ENCODE results near the gene PTBP3. TPM values are rescaled to one million over a fixed set of nuclear protein-coding genes. Genes with fewer than 3 reads are reported as not detected.

PTBP3 gene
- total RNA-seq, 1 experiment from 2014 or later, result 172 TPM

DNA sequence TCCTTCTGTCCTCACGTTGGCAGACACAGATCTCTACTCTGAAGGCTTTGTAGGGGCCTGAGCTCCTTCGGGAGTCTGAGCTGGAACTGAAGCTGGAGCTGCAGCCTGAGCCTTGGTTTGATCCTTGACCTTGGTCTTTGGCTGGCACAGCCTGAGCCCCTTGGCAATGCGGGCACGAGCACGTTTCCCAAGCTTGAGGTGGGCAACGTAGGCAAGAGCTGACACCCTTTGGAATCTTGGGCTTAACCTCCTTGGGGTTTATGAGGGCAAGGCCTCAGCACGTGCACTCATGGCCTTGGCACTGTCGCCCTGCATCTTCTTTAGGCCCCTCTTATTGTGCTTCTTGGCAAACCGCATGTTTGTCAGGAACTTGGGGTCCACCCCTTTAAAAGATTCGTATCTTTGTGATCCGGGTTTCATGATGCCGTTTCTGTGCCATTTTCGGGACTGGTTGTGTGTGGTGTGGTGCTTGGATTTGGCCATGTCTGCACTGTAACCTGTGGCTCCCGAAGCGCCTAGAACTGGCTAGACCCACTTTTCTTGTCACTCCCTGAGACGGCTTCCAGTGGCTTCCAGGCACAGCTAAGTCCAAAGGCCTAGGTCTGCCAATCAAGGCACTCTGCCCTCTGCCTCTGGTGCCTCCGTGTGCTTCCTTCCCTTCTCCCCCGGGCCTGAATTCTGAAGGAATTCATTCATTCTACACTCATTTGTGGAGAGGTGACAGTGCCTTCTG is 159.8 kb downstream of the PTBP3 start:
- H3K27me3 Mint-ChIP-seq (ENCODE audit: insufficient read depth, unreplicated experiment), result no peaks in the 10 kb centered on the region
- H3K4me3 ChIP-seq (ENCODE audit: low read depth, low read length), result peak overlapping the region; percentile 52
- no peaks in the 10 kb centered on the region; the same call in 1 of the 2 replicates for H3K36me3 ChIP-seq (ENCODE audit: control insufficient read depth, insufficient read depth, low read length)
- POLR2A ChIA-PET, result interaction anchor here (1.7 kb wide), 1 partner anchor 160 kb away, joined by 9 read pairs; the partner anchor contains the start of gene PTBP3
- H3K27me3 ChIP-seq (replicated peaks; ENCODE audit: control insufficient read depth, insufficient read depth, low read length), result no peaks in the 10 kb centered on the region
- CTCF ChIA-PET, result interaction anchor here (0.9 to 1.1 kb wide), 2 partner anchors 61 to 76 kb away, joined by 3 read pairs; no protein-coding TSS in a partner anchor
- TF ChIP-seq, protein P1, sequence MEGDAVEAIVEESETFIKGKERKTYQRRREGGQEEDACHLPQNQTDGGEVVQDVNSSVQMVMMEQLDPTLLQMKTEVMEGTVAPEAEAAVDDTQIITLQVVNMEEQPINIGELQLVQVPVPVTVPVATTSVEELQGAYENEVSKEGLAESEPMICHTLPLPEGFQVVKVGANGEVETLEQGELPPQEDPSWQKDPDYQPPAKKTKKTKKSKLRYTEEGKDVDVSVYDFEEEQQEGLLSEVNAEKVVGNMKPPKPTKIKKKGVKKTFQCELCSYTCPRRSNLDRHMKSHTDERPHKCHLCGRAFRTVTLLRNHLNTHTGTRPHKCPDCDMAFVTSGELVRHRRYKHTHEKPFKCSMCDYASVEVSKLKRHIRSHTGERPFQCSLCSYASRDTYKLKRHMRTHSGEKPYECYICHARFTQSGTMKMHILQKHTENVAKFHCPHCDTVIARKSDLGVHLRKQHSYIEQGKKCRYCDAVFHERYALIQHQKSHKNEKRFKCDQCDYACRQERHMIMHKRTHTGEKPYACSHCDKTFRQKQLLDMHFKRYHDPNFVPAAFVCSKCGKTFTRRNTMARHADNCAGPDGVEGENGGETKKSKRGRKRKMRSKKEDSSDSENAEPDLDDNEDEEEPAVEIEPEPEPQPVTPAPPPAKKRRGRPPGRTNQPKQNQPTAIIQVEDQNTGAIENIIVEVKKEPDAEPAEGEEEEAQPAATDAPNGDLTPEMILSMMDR (IDR thresholded peaks at IDR 0.05; ENCODE audit: insufficient read depth in 1 of 2, low read depth in 1 of 2, low read length in 1 of 2, severe bottlenecking in 1 of 2, unreplicated experiment in 1 of 2), result no peak
- H3K9me3 ChIP-seq, result no peaks in the 10 kb centered on the region
- no peaks in the 10 kb centered on the region for H3K9me3 Mint-ChIP-seq (ENCODE audit: unreplicated experiment)
- H3K4me3 Mint-ChIP-seq (ENCODE audit: unreplicated experiment), result peak overlapping the region; percentile 88
- peaks cover 86% of the 10 kb centered on the region for H3K4me1 ChIP-seq
- intact Hi-C loops (cut with micrococcal nuclease; ENCODE audit: unreplicated experiment), result no loop called here
- peak overlapping the region; percentile 74 for H3K27ac Mint-ChIP-seq (ENCODE audit: unreplicated experiment)
- peaks cover 66% of the 10 kb centered on the region for H3K4me1 Mint-ChIP-seq (ENCODE audit: low read depth, unreplicated experiment)
- peaks cover 29% of the 10 kb centered on the region for H3K36me3 Mint-ChIP-seq (ENCODE audit: insufficient read depth, unreplicated experiment)
- DNase-seq, result peak; percentile 31 to 54
- BruUV-seq (replicated peaks), result TSS peak; percentile 34

DNA sequence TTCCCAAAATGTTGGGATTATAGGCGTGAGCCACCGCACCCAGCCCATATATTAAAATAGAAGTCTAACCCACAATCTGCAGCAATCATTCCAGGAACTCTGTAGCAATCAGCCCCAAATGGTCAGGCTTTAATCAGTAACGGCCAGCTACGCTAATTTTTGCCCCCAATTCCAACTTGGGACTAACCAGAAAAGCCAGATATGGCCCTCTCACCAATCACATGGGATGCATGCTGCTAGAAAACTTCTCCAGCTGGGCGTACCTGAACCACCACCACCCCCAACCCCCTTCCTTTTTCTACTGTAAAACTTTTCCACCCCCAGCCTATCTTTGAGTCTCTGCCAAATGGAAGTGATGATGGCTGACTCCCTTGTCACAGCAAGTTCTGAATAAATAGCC is 162.5 kb downstream of the PTBP3 start:
- BruUV-seq (replicated peaks), result no TSS peak
- H3K27ac Mint-ChIP-seq (ENCODE audit: unreplicated experiment), result peak overlapping the region; percentile 53
- TF ChIP-seq, protein P1 (IDR thresholded peaks at IDR 0.05; ENCODE audit: insufficient read depth in 1 of 2, low read depth in 1 of 2, low read length in 1 of 2, severe bottlenecking in 1 of 2, unreplicated experiment in 1 of 2), result no peak
- DNase-seq, result no peak
- Histone ChIP-seq H3K4me3 (ENCODE audit: low read depth, low read length) (no peak overlapping the region), H3K9me3 (no peaks in the 10 kb centered on the region), H3K36me3 (ENCODE audit: control insufficient read depth, insufficient read depth, low read length) (no peaks in the 10 kb centered on the region; the same call in 1 of the 2 replicates), H3K27me3 (replicated peaks; ENCODE audit: control insufficient read depth, insufficient read depth, low read length) (no peaks in the 10 kb centered on the region), H3K4me1 (peaks cover 87% of the 10 kb centered on the region)
- CTCF ChIA-PET, result no interaction called here
- H3K4me3 Mint-ChIP-seq (ENCODE audit: unreplicated experiment), result peak overlapping the region; percentile 5
- POLR2A ChIA-PET, result no interaction called here
- no peaks in the 10 kb centered on the region for H3K9me3 Mint-ChIP-seq (ENCODE audit: unreplicated experiment)
- H3K4me1 Mint-ChIP-seq (ENCODE audit: low read depth, unreplicated experiment), result peaks cover 74% of the 10 kb centered on the region
- intact Hi-C loops (cut with micrococcal nuclease; ENCODE audit: unreplicated experiment), result loop anchor here (1.0 kb wide), 1 partner anchor 52 kb away; no protein-coding TSS in a partner anchor
- no peaks in the 10 kb centered on the region for H3K27me3 Mint-ChIP-seq (ENCODE audit: insufficient read depth, unreplicated experiment)
- H3K36me3 Mint-ChIP-seq (ENCODE audit: insufficient read depth, unreplicated experiment), result peaks cover 38% of the 10 kb centered on the region

DNA sequence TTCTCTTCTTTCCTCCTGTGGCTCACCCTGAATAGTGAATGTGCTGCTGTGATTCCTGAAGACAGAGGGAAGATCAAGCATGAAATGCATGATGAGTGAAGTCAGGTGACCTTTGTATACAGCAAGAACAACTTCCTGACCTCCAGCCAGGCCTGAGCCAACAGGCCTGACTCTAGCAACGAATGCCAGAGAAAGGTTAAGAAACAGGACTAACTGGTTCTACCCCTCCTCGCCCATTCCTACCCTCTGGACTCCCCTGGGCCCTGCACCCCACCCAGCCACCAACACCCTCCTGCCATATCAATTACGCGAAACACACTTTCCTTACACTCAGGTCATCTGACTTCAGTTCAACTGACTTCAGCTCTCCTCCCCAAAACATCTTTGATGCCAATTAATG is 163.2 kb downstream of the PTBP3 start:
- H3K4me3 Mint-ChIP-seq (ENCODE audit: unreplicated experiment), result peak overlapping the region; percentile 64
- H3K9me3 Mint-ChIP-seq (ENCODE audit: unreplicated experiment), result no peaks in the 10 kb centered on the region
- H3K27me3 Mint-ChIP-seq (ENCODE audit: insufficient read depth, unreplicated experiment), result no peaks in the 10 kb centered on the region
- TF ChIP-seq, protein P1 (IDR thresholded peaks at IDR 0.05; ENCODE audit: insufficient read depth in 1 of 2, low read depth in 1 of 2, low read length in 1 of 2, severe bottlenecking in 1 of 2, unreplicated experiment in 1 of 2), result no peak
- no peaks in the 10 kb centered on the region for H3K27me3 ChIP-seq (replicated peaks; ENCODE audit: control insufficient read depth, insufficient read depth, low read length)
- no TSS peak for BruUV-seq (replicated peaks)
- POLR2A ChIA-PET, result no interaction called here
- peak; percentile 85 to 93 for DNase-seq
- peaks cover 73% of the 10 kb centered on the region for H3K4me1 Mint-ChIP-seq (ENCODE audit: low read depth, unreplicated experiment)
- H3K4me3 ChIP-seq (ENCODE audit: low read depth, low read length), result no peak overlapping the region
- CTCF ChIA-PET, result no interaction called here
- H3K36me3 Mint-ChIP-seq (ENCODE audit: insufficient read depth, unreplicated experiment), result peaks cover 30% of the 10 kb centered on the region
- H3K27ac Mint-ChIP-seq (ENCODE audit: unreplicated experiment), result peak overlapping the region; percentile 53
- H3K9me3 ChIP-seq, result no peaks in the 10 kb centered on the region
- peaks cover 87% of the 10 kb centered on the region for H3K4me1 ChIP-seq
- intact Hi-C loops (cut with micrococcal nuclease; ENCODE audit: unreplicated experiment), result loop anchor here (1.0 kb wide), 1 partner anchor 51 kb away; no protein-coding TSS in a partner anchor
- H3K36me3 ChIP-seq (ENCODE audit: control insufficient read depth, insufficient read depth, low read length), result no peaks in the 10 kb centered on the region; the same call in 1 of the 2 replicates
